Stromal cell of bone marrow (primary cell): ENCODE data around the gene CNPY3.
"Not testable (repeated sequence)": the region's sequence is repeated elsewhere in the genome, so short reads cannot be mapped to it uniquely, and the experiment has no call there.

ENCODE experiments used
- DNase-seq: peaks from one replicate; pipeline ENCODE4 v3.0.0-alpha.2; 2012; ENCODE audit warnings: low read depth

Gene CNPY3

GRCh38 chr6:42915732-42916131 is 13.5 kb upstream of the CNPY3 start, which contains the start of gene PTCRA:
PTCRA (plus strand) TSS chr6:42916053; CDS start chr6:42916070, 17 bp downstream.
- DNase-seq: no peak

- no peak for DNase-seq
These were observed 13.0 kb upstream of the CNPY3 start for GRCh38 chr6:42916288-42916687.

DNA sequence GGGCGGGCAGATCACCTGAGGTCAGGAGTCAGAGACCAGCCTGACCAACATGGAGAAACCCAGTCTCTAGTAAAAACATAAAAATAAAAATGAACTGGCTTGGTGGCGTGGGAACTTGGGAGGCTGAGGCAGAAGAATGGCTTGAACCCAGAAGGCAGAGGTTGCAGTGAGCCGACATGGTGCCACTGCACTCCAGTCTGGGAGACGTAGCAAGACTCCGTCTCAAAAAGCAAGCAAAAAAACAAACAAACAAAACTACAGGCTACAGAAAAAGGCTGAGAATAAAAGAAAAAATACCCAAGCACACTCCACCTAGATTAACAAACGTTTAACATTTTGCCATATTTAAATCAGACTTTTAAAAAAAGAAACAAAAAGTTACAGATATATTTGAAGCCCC is 7.5 kb upstream of the CNPY3 start:
- no peak for DNase-seq

- DNase-seq: no peak
These were observed 5.6 kb upstream of the CNPY3 start for GRCh38 chr6:42923666-42924065.

DNA sequence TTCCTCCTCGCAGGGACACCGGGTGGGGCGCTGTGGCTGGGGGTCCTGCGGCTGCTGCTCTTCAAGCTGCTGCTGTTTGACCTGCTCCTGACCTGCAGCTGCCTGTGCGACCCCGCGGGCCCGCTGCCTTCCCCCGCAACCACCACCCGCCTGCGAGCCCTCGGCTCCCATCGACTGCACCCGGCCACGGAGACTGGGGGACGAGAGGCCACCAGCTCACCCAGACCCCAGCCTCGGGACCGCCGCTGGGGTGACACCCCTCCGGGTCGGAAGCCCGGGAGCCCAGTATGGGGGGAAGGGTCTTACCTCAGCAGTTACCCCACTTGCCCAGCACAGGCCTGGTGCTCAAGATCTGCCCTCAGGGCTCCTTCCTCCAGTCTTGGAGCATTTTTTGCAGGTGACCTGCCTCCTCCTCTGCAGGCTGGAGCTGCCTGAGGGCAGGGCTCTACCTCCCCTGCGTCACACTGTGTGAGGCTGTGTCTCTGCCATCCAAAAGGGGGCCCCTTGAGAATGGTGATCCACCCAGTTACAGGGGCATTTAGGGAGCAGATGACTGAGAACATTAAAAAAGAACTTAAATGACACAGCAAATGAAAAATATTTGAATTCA is 3.9 kb upstream of the CNPY3 start:
- DNase-seq: no peak

- peak; percentile 64 for DNase-seq
These were observed 611 bp downstream of the CNPY3 start for GRCh38 chr6:42929821-42930360.

GRCh38 chr6:42932412-42932811 is 3.1 kb downstream of the CNPY3 start:
- no peak for DNase-seq

DNA sequence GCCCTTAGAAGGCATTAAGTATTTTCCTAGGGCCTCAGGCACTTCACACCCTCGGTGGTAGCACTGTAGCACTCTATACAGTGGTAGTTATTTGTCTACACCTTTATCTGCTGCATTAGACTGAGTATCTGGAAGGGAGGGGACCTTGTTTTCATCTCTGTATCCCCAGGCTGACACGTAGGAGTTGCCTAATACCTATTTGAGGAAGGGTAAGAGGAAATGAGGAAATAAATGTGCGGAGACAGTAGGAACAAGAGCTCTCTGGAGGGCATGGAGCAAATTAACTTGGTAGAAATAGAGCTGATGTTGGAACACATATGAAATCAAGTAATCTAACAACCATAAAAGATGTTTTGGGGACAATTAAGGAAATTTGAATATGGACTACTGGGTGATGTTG is 3.9 kb downstream of the CNPY3 start:
- no peak for DNase-seq

DNA sequence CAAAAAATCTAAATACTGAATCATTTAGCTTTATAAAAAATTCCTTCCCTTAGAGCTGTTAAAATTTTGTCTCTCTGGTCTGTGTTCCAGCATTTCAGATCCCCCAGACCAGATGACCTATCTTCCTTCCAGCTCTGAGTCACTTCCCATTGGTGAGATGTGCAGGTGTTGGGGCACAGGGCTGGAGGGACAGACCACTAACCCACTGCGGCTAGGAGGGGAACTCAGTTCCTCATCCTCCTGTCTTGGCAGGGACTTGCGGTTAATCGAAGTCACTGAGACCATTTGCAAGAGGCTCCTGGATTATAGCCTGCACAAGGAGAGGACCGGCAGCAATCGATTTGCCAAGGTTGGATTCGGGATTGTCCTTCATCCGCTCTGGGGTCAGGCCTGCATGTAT is 6.0 kb downstream of the CNPY3 start:
- DNase-seq: no peak

- no peak for DNase-seq
These were observed 7.1 kb downstream of the CNPY3 start for GRCh38 chr6:42936398-42936797.

DNA sequence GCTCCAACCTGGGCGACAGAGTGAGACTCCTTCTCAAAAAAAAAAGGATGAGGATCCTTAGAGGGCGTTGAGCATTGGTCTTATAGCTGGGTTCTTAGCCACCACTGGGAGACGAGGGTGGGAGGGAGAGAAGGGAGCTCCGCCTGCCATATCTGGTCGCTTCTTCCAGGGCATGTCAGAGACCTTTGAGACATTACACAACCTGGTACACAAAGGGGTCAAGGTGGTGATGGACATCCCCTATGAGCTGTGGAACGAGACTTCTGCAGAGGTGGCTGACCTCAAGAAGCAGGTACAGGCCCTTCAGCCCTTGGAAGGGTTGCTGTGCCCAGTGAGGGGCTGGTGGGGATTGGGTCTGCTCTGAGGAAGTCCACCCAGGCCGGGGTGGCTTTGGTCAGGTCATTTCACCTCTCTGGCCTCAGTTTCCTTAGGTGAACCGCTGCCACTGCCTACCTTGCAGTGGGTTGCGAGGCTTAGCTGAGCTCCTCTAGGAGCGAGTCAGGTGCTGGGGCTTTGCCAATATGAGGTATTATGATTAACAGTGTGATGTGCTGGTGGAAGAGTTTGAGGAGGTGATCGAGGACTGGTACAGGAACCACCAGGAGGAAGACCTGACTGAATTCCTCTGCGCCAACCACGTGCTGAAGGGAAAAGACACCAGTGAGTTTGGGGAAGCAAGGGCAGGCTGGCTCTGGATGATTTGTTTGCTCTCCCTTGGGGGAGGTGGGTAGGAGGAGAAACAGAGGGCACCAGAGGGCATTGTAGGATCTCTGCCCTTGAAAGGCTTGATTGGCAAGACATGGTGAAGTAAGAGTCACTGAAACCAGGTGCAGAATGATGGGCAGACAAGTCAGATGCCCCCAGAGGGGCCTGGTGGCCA is 8.5 kb downstream of the CNPY3 start:
- DNase-seq: no peak

DNA sequence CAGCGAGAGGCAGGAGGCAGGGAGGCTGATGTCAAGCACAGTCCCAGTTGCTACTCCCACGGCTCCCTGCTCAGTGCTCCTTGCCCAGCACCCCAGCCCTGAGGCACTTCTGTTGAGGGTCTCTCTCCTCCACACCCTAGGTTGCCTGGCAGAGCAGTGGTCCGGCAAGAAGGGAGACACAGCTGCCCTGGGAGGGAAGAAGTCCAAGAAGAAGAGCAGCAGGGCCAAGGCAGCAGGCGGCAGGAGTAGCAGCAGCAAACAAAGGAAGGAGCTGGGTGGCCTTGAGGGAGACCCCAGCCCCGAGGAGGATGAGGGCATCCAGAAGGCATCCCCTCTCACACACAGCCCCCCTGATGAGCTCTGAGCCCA is 9.1 kb downstream of the CNPY3 start:
- DNase-seq: no peak

DNA sequence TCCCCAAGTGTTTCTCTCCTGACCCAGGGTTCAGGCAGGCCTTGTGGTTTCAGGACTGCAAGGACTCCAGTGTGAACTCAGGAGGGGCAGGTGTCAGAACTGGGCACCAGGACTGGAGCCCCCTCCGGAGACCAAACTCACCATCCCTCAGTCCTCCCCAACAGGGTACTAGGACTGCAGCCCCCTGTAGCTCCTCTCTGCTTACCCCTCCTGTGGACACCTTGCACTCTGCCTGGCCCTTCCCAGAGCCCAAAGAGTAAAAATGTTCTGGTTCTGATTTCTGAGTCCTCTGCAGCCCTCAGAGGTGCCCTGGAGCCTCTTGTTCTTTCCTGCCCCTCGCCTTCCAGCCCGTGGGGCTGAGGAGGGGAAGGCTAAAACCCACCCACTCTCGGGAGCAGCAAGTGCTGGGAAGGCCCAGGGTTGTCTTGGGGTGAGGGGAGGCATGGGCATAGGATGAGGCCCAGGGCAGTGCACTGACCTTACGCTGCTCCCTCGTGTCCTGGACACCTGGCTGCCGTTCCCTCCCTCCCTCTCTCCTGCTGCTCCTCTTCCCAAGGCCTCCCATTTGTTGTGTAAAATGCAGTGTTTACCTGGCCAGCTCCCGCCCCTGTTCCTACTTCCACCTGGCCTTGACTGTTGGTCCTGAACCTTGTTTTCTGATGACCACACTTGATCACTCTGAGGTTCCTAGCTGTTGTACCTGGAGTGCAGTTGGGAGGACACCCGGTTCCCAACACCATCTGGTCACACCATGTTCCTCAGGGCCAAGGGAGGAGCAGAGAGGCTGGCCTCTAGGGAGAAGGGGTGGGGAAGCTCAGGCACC is 9.9 kb downstream of the CNPY3 start:
- no peak for DNase-seq

DNA sequence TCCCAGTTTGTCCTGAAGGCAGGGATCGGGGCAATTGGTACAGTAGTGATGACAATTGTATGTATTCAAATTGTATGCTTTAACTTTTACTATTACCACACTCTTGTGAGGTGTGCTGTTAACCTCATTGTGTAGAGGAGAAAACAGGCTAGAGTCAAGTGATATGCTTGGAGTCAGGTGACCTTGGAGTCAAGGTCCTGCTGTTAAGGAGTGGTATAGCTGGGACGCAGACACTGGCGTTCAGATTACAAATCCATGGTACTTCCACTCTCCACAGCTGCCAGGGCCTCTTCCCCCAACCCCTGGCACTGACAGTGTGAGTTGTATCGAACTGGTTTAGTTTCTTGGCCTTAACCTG is 10.5 kb downstream of the CNPY3 start:
- no peak for DNase-seq

GRCh38 chr6:42940493-42941045 is 11.3 kb downstream of the CNPY3 start:
- DNase-seq: no peak

GRCh38 chr6:42941356-42941755 is 12.1 kb downstream of the CNPY3 start:
- DNase-seq: not testable (repeated sequence)

- DNase-seq: no peak
These were observed 13.2 kb downstream of the CNPY3 start for GRCh38 chr6:42942444-42942843.

DNA sequence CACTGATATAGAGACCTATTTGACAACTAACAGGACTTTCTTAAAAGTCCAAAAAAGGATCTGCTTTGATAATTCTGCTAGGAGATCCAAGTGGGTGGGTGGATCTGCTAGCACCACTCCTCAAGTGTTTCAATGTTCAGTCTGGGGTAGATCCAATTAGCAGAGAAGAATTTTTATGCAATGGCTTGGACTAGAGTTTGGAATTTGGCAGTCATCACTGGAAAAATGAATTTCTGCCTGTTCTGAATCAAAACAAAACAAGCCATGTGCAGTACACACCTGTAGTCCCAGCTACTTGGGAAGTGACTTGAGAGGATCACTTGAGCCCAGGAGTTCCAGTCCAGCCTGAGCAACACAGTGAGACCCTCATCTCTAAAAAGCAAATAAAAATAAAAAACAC is 18.7 kb downstream of the CNPY3 start:
- DNase-seq: no peak

DNA sequence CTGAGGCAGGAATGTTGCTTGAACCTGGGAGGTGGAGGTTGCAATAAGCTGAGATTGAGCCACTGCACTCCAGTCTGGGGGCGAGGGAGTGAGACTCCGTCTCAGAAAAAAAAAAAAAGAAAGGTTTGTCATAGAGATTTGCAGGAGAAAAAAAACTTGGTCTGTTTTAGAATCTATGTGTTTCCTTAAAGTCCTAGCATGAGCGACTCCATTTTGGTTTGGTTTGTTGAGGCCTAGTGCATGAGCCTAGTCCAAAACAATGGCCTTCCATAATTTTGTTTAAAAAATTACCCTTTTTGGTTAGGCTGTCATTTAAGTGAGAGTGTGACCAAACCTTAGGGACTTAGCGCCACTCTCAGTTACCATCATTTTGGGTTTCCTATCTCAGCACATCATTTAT is 23.1 kb downstream of the CNPY3 start:
- no peak for DNase-seq

GRCh38 chr6:42954405-42954804 is 25.1 kb downstream of the CNPY3 start:
- DNase-seq: not testable (repeated sequence)

DNA sequence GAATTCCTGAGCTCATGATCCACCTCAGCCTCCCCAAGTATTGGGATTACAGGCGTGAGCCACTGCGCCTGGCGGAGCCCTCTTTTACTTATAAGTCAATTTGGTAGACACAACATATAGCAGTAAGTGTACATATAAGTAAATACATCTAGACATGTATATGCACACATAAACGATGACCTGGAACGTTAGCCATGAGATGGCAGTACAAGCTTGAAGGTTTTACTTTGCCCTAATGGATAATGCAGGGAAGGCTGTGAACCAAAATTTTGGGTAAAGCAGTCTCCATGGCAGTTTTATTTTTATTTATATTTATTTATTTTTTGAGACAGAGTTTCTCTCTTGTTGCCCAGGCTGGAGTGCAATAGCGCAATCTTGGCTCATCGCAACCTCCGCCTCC is 28.8 kb downstream of the CNPY3 start:
- no peak for DNase-seq

GRCh38 chr6:42959917-42960242 is 30.6 kb downstream of the CNPY3 start:
- DNase-seq: no peak
